Neuronal stem cell (in vitro differentiated cells): Measurements from ENCODE around the gene TCF4.

Experiments
- DNase-seq: peaks from one replicate; pipeline ENCODE4 v3.0.0-alpha.2; 2013; ENCODE audit warnings: low spot score
- H2AFZ ChIP-seq: one replicate; pipeline ENCODE4 v1.6.1; 2013; ENCODE audit warnings: mild to moderate bottlenecking, low read length, inconsistent platforms
- H2AK5ac ChIP-seq: 2 replicates; pipeline ENCODE4 v1.6.1; 2013; ENCODE audit warnings: low read depth, mild to moderate bottlenecking, inconsistent platforms, low read length, moderate library complexity, mixed read lengths
- H2BK120ac ChIP-seq: 2 replicates; pipeline ENCODE4 v1.6.1; 2013; ENCODE audit warnings: low read depth, mild to moderate bottlenecking, inconsistent platforms, low read length, moderate library complexity, mixed read lengths
- H2BK12ac ChIP-seq: one replicate; pipeline ENCODE4 v1.6.1; 2013; ENCODE audit warnings: low read length, inconsistent platforms
- H2BK15ac ChIP-seq: 2 replicates; pipeline ENCODE4 v1.6.1; 2013; ENCODE audit warnings: mild to moderate bottlenecking, low read length, inconsistent platforms, mixed read lengths
- H2BK5ac ChIP-seq: one replicate; pipeline ENCODE4 v1.6.1; 2013; ENCODE audit warnings: inconsistent platforms, mild to moderate bottlenecking, low read length, moderate library complexity
- H3K14ac ChIP-seq: one replicate; pipeline ENCODE4 v1.6.1; 2013; ENCODE audit warnings: low read length, inconsistent platforms
- H3K18ac ChIP-seq: 2 replicates; pipeline ENCODE4 v1.6.1; 2013; ENCODE audit warnings: low read length, inconsistent platforms
- H3K23ac ChIP-seq: 2 replicates; pipeline ENCODE4 v1.6.1; 2013; ENCODE audit warnings: low read depth, mild to moderate bottlenecking, mixed read lengths, low read length, inconsistent platforms; ENCODE audit not compliant: poor library complexity
- H3K27ac ChIP-seq: replicated peaks from 3 replicates; pipeline ENCODE4 v1.5.1; 2013; ENCODE audit warnings: low read length, inconsistent platforms
- H3K27me3 ChIP-seq, 3 experiments: 2 replicates each; pipeline ENCODE4 v1.6.1; 2013; ENCODE audit warnings: low read length in 3 of 3, mild to moderate bottlenecking in 2 of 3, inconsistent platforms in 1 of 3, low read depth in 1 of 3, mixed read lengths in 1 of 3, moderate library complexity in 1 of 3; ENCODE audit not compliant: control insufficient read depth in 3 of 3, insufficient read depth in 3 of 3
- H3K36me3 ChIP-seq, 2 donors: replicated peaks in 1 of 2; 2 replicates each; pipeline ENCODE4 v1.6.1; 2013; ENCODE audit warnings: low read length in 2 of 2; ENCODE audit not compliant: control insufficient read depth in 2 of 2, insufficient read depth in 2 of 2
- H3K4ac ChIP-seq: 2 replicates; pipeline ENCODE4 v1.6.1; 2013; ENCODE audit warnings: inconsistent platforms, mild to moderate bottlenecking, low read length, moderate library complexity
- H3K4me1 ChIP-seq, 2 donors: 1 replicate in 1 of 2; 2 replicates in 1 of 2; pipeline ENCODE4 v1.6.1; 2013; ENCODE audit warnings: low read length in 2 of 2, low read depth in 1 of 2; ENCODE audit not compliant: control insufficient read depth in 2 of 2, insufficient read depth in 1 of 2
- H3K4me2 ChIP-seq: one replicate; pipeline ENCODE4 v1.6.1; 2013; ENCODE audit warnings: mild to moderate bottlenecking, low read length, inconsistent platforms; ENCODE audit not compliant: insufficient read depth, poor library complexity, severe bottlenecking
- H3K4me3 ChIP-seq, 2 donors: 2 replicates each; pipeline ENCODE4 v1.5.1; 2013; ENCODE audit warnings: low read length in 2 of 2, mild to moderate bottlenecking in 2 of 2, inconsistent platforms in 1 of 2, moderate library complexity in 1 of 2
- H3K79me1 ChIP-seq: one replicate; pipeline ENCODE4 v1.6.1; 2013; ENCODE audit warnings: low read depth, mild to moderate bottlenecking, inconsistent platforms, low read length, moderate library complexity
- H3K9ac ChIP-seq: one replicate; pipeline ENCODE4 v1.6.1; 2013; ENCODE audit warnings: mild to moderate bottlenecking, low read depth, low read length, inconsistent platforms; ENCODE audit not compliant: poor library complexity
- H3K9me3 ChIP-seq, 2 donors: replicated peaks in 1 of 2; 2 replicates each; pipeline versions ENCODE3 to v1.6.1; 2013; ENCODE audit warnings: low read length in 2 of 2, mild to moderate bottlenecking in 2 of 2, inconsistent platforms in 1 of 2, low read depth in 1 of 2, mixed read lengths in 1 of 2, moderate library complexity in 1 of 2; ENCODE audit not compliant: control insufficient read depth in 2 of 2, insufficient read depth in 1 of 2
- H4K8ac ChIP-seq: one replicate; pipeline ENCODE4 v1.6.1; 2013; ENCODE audit warnings: low read depth, mild to moderate bottlenecking, inconsistent platforms, low read length, moderate library complexity
- H4K91ac ChIP-seq: one replicate; pipeline ENCODE4 v1.6.1; 2013; ENCODE audit warnings: low read length, low read depth, mild to moderate bottlenecking, inconsistent platforms; ENCODE audit not compliant: poor library complexity
- WGBS, 2 donors: extraction: QIAGEN DNeasy Blood & Tissue Kit; methylation state at CpG; one replicate each; pipeline ENCODE4 v1.1.7; 2013; ENCODE audit warnings: missing lambda C conversion rate in 2 of 2, mixed read lengths in 1 of 2; ENCODE audit not compliant: insufficient read length in 2 of 2, insufficient replicate concordance in 1 of 2; ENCODE audit errors: extremely low coverage in 2 of 2; 5-methylcytosine and 5-hydroxymethylcytosine counted together

The TCF4 gene

GRCh38 chr18:55296115-55296514 lies 291.9 kb downstream of the TCF4 start:
- Histone ChIP-seq H3K4me2 (no peak overlapping the region), H3K9me3 (no peaks in the 10 kb centered on the region), H2BK15ac (no peak overlapping the region), H2BK120ac (no peak overlapping the region), H3K27me3 (no peaks in the 10 kb centered on the region), H2AK5ac (no peak overlapping the region), H2AFZ (no peak overlapping the region), H4K91ac (no peak overlapping the region), H3K18ac (no peak overlapping the region), H3K4ac (no peak overlapping the region), H3K23ac (no peak overlapping the region), H3K27ac (no peak overlapping the region), H3K79me1 (no peaks in the 10 kb centered on the region), H2BK5ac (no peak overlapping the region), H2BK12ac (no peak overlapping the region), H4K8ac (no peak overlapping the region), H3K14ac (no peak overlapping the region), H3K4me3 (no peak overlapping the region), H3K9ac (no peak overlapping the region), H3K4me1 (peaks cover 10 to 19% of the 10 kb centered on the region in 2 donors), H3K36me3 (peaks cover 0 to 4% of the 10 kb centered on the region in 2 donors)
- no peak for DNase-seq
- WGBS, 2 donors, result no CpG with 5 or more reads among the region's 2 CpGs

- no peak overlapping the region for H3K4ac ChIP-seq
- H2BK12ac ChIP-seq, result no peak overlapping the region
- H3K36me3 ChIP-seq, result peaks cover 0 to 4% of the 10 kb centered on the region in 2 donors
- no peaks in the 10 kb centered on the region for H3K79me1 ChIP-seq
- H3K27ac ChIP-seq, result no peak overlapping the region
- H4K91ac ChIP-seq, result no peak overlapping the region
- no peak overlapping the region for H3K9ac ChIP-seq
- no peak overlapping the region for H2BK5ac ChIP-seq
- no peak overlapping the region for H3K4me2 ChIP-seq
- H2BK120ac ChIP-seq, result no peak overlapping the region
- H2BK15ac ChIP-seq, result no peak overlapping the region
- no peak overlapping the region for H3K14ac ChIP-seq
- DNase-seq, result no peak
- no peaks in the 10 kb centered on the region for H3K9me3 ChIP-seq
- H3K27me3 ChIP-seq, result no peaks in the 10 kb centered on the region
- no peak overlapping the region for H3K18ac ChIP-seq
- no peak overlapping the region for H3K23ac ChIP-seq
- no peak overlapping the region for H2AFZ ChIP-seq
- peaks cover 0 to 9% of the 10 kb centered on the region in 2 donors for H3K4me1 ChIP-seq
- H2AK5ac ChIP-seq, result no peak overlapping the region
- WGBS, 2 donors, result no CpG with 5 or more reads among the region's 2 CpGs
- no peak overlapping the region for H4K8ac ChIP-seq
- no peak overlapping the region for H3K4me3 ChIP-seq
These were observed 297.1 kb downstream of the TCF4 start for GRCh38 chr18:55290898-55291297.

GRCh38 chr18:55289775-55290174 lies 298.2 kb downstream of the TCF4 start:
- no CpG with 5 or more reads among the region's 2 CpGs for WGBS, 2 donors
- H3K36me3 ChIP-seq, result no peaks in the 10 kb centered on the region

GRCh38 chr18:55289048-55289447 lies 298.9 kb downstream of the TCF4 start:
- Histone ChIP-seq H2AK5ac (no peak overlapping the region), H3K9ac (no peak overlapping the region), H3K27ac (no peak overlapping the region), H3K23ac (no peak overlapping the region), H3K9me3 (no peaks in the 10 kb centered on the region), H3K4me3 (no peak overlapping the region), H3K18ac (no peak overlapping the region), H3K14ac (no peak overlapping the region), H4K91ac (no peak overlapping the region), H2BK12ac (no peak overlapping the region), H2BK120ac (no peak overlapping the region), H2BK15ac (no peak overlapping the region), H3K79me1 (no peaks in the 10 kb centered on the region), H3K4me2 (no peak overlapping the region), H2AFZ (no peak overlapping the region), H2BK5ac (no peak overlapping the region), H3K4me1 (peaks cover 0 to 7% of the 10 kb centered on the region in 2 donors), H4K8ac (no peak overlapping the region), H3K36me3 (no peaks in the 10 kb centered on the region), H3K4ac (no peak overlapping the region), H3K27me3 (no peaks in the 10 kb centered on the region)
- DNase-seq, result no peak
- no CpG with 5 or more reads among the region's 3 CpGs for WGBS, 2 donors

More at GRCh38 chr18:55289775-55290174, 298.2 kb downstream of the TCF4 start:
- Histone ChIP-seq H3K4ac (no peak overlapping the region), H2BK5ac (no peak overlapping the region), H3K4me1 (peaks cover 0 to 7% of the 10 kb centered on the region in 2 donors), H2AK5ac (no peak overlapping the region), H3K23ac (no peak overlapping the region), H3K14ac (no peak overlapping the region), H3K27ac (no peak overlapping the region), H2BK120ac (no peak overlapping the region), H3K4me3 (no peak overlapping the region), H3K4me2 (no peak overlapping the region), H3K79me1 (no peaks in the 10 kb centered on the region), H2BK15ac (no peak overlapping the region), H2AFZ (no peak overlapping the region), H3K27me3 (no peaks in the 10 kb centered on the region), H3K9me3 (no peaks in the 10 kb centered on the region), H3K9ac (no peak overlapping the region), H4K8ac (no peak overlapping the region), H3K18ac (no peak overlapping the region), H4K91ac (no peak overlapping the region), H2BK12ac (no peak overlapping the region)
- DNase-seq, result no peak
